ENCODE results near the gene HABP4. TPM values are rescaled to one million over a fixed set of nuclear protein-coding genes. Genes with fewer than 3 reads are reported as not detected.

The HABP4 gene
- polyA plus RNA-seq, 1 donor, result 6.3 TPM

DNA sequence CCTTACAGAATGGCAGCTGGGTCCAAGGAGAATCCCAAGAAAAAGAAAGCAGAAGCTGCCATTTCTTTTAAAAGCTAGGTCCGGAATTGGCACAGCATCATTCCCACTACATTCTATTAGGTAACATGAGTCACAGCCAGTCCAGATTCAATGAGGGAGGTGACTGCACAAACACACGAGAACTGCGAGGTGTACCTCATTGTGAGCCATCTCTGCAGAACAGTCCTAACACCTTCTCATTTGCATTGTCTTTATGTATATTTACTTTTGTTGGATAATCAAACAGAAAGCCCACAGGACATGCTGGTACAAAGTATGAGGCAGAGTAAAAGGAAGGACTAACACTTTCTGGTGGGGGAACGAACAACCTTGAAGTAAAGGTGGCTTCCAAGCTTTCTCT is 14.6 kb upstream of the HABP4 start:
- Histone ChIP-seq H3K36me3 (ENCODE audit: control insufficient read depth, insufficient read depth, low read length) (no peaks in the 10 kb centered on the region), H3K4me3 (ENCODE audit: low read length) (no peak overlapping the region), H3K27ac (ENCODE audit: low read length) (no peak overlapping the region), H3K4me1 (ENCODE audit: control insufficient read depth, insufficient read depth, low read length) (no peaks in the 10 kb centered on the region), H3K27me3 (ENCODE audit: control insufficient read depth, insufficient read depth, low read length) (no peaks in the 10 kb centered on the region), H3K9me3 (ENCODE audit: control insufficient read depth, low read depth, low read length) (no peaks in the 10 kb centered on the region)
- WGBS (ENCODE audit: insufficient coverage, low lambda C conversion rate), result 100% methylated on average over 1 of the region's 4 CpGs
- no peak for DNase-seq

DNA sequence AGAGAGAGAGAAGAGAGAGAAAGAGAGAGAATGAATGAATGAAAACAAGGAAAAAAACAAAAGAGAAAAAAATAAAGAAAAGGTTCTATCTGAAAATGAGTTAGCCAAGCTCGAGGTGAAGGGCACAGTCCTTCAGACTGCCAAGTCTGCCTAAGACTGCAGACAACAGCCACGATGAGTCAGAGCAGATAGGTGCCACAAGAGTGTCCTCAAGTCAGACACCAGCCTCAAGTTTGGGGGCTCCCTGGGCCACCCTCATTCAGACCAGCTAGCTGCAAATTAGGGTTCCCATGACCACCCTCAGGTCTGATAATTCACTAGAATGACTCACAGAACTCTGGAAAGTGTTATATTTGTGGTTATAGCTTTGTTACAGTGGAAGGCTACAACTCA is 13.9 kb upstream of the HABP4 start:
- Histone ChIP-seq H3K27ac (ENCODE audit: low read length) (no peak overlapping the region), H3K4me1 (ENCODE audit: control insufficient read depth, insufficient read depth, low read length) (no peaks in the 10 kb centered on the region), H3K9me3 (ENCODE audit: control insufficient read depth, low read depth, low read length) (no peaks in the 10 kb centered on the region), H3K36me3 (ENCODE audit: control insufficient read depth, insufficient read depth, low read length) (no peaks in the 10 kb centered on the region), H3K4me3 (ENCODE audit: low read length) (no peak overlapping the region), H3K27me3 (ENCODE audit: control insufficient read depth, insufficient read depth, low read length) (no peaks in the 10 kb centered on the region)
- 100% methylated on average over 1 of the region's 2 CpGs for WGBS (ENCODE audit: insufficient coverage, low lambda C conversion rate)
- DNase-seq, result no peak

DNA sequence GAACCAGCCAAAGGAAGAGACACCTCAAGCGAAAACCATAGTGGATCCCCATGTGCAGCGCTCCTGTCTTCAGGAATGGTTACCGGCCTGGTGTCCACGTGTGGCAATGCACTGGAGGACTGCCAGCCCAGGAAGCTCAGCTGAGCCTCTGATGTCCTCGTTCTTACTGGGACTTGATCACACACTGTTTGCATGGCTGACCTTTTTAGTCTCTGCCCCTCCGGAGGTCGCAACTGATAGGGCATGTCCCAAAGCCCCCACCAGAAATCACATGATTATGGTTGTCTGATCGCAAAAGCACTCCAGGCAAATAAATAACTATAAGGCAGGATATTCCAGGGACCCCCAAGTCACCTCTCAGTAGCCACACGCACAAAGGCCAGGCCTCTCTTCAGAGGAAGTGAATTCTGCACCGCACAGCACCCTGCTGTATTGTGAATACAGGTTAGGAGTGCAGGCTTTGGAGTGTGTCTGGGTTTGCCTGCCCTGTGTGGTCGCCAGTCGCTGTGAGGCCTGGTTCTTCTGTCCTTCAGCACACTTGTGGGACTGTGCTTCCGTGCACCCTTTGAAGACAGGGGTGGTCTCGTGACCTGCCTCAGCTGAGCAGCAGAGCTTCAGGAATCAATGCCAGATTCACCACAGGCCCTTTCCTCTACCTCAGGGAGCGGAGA is 13.4 kb upstream of the HABP4 start:
- Histone ChIP-seq H3K27ac (ENCODE audit: low read length) (no peak overlapping the region), H3K36me3 (ENCODE audit: control insufficient read depth, insufficient read depth, low read length) (no peaks in the 10 kb centered on the region), H3K9me3 (ENCODE audit: control insufficient read depth, low read depth, low read length) (no peaks in the 10 kb centered on the region), H3K4me1 (ENCODE audit: control insufficient read depth, insufficient read depth, low read length) (no peaks in the 10 kb centered on the region), H3K4me3 (ENCODE audit: low read length) (no peak overlapping the region), H3K27me3 (ENCODE audit: control insufficient read depth, insufficient read depth, low read length) (no peaks in the 10 kb centered on the region)
- no CpG with 5 or more reads among the region's 15 CpGs for WGBS (ENCODE audit: insufficient coverage, low lambda C conversion rate)
- DNase-seq, result no peak

DNA sequence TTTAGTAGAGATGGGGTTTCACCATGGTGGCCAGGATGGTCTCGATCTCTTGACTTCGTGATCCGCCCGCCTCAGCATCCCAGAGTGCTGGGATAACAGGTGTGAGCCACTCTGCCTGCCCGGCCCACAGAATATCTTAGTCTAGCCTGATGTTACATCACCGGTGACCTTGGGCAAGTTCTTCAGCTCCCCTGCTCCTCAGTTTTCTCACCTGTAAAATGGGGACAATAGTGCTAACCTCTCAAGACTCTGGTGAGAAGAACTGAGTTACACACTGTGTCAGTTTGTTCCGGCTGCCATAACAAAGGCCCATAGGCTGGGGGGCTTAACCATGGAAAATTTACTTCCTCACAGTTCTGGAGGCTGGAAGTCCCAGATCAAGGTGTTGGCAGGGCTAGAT is 12.5 kb upstream of the HABP4 start:
- no peak for DNase-seq
- WGBS (ENCODE audit: insufficient coverage, low lambda C conversion rate), result no CpG with 5 or more reads among the region's 7 CpGs

DNA sequence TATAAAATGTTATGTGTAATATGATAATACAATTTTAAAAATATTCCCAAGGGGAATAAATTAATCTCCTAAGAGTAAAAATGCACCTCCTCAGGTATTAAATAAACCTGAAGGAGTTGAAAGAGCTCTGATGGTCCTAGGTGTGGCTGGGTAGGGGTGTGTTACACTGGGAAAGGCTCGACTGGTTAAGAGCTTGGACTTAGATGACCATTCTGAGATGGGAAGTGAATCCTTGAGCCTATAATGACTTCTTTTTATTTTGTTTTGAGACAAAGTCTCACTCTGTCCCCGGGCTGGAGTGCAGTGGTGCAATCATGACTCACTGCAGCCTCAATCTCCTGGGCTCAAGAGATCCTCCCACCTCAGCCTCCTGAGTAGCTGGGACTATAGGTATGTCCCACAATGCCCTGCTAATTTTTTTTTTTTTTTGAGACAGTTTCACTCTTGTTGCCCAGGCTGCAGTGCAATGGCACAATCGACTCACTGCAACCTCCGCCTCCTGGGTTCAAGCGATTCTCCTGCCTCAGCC is 9.2 kb upstream of the HABP4 start:
- H3K36me3 ChIP-seq (ENCODE audit: control insufficient read depth, insufficient read depth, low read length), result no peaks in the 10 kb centered on the region
- no CpG with 5 or more reads among the region's 5 CpGs for WGBS (ENCODE audit: insufficient coverage, low lambda C conversion rate)
- no peaks in the 10 kb centered on the region for H3K27me3 ChIP-seq (ENCODE audit: control insufficient read depth, insufficient read depth, low read length)
- no peak overlapping the region for H3K27ac ChIP-seq (ENCODE audit: low read length)
- H3K4me3 ChIP-seq (ENCODE audit: low read length), result no peak overlapping the region
- no peaks in the 10 kb centered on the region for H3K4me1 ChIP-seq (ENCODE audit: control insufficient read depth, insufficient read depth, low read length)
- DNase-seq, result no peak
- H3K9me3 ChIP-seq (ENCODE audit: control insufficient read depth, low read depth, low read length), result no peaks in the 10 kb centered on the region

More for the DNA sequence above, 12.5 kb upstream of the HABP4 start:
- no peak overlapping the region for H3K27ac ChIP-seq (ENCODE audit: low read length)
- H3K36me3 ChIP-seq (ENCODE audit: control insufficient read depth, insufficient read depth, low read length), result no peaks in the 10 kb centered on the region
- H3K27me3 ChIP-seq (ENCODE audit: control insufficient read depth, insufficient read depth, low read length), result no peaks in the 10 kb centered on the region
- H3K4me1 ChIP-seq (ENCODE audit: control insufficient read depth, insufficient read depth, low read length), result no peaks in the 10 kb centered on the region
- no peaks in the 10 kb centered on the region for H3K9me3 ChIP-seq (ENCODE audit: control insufficient read depth, low read depth, low read length)
- no peak overlapping the region for H3K4me3 ChIP-seq (ENCODE audit: low read length)

DNA sequence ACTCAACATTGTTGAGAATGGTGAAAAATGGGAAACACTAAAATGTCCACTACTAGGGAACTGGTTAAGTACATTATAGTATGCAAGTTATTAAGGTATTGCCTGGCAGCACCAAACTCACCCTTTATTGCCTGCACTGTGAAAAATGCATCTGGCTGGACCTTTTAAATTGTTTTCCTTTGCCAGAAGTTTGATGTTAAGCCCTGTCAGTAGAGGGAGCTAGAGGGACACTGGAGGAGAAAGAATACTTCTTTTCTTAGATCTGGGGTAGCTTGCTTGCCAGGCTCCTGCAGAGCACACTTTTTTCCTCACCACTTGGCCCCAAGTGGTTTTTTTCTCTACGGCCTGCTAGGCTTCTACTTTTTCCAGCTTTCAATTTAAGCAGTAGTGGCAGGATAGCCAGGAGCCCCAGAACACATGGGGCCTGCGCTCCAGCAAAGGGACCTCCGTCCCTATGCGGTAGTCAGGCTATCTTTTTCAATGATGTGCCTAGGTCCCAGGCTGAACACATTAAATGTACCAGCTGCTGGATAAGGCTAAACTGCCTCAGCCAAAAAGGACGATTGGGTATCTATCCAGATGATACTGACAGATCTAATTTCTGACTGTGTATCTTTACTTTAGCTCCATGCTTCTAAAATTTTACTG is 8.0 kb upstream of the HABP4 start:
- H3K9me3 ChIP-seq (ENCODE audit: control insufficient read depth, low read depth, low read length), result no peaks in the 10 kb centered on the region
- peak in 1 of 2 donors; percentile 9 for DNase-seq
- H3K27me3 ChIP-seq (ENCODE audit: control insufficient read depth, insufficient read depth, low read length), result no peaks in the 10 kb centered on the region
- H3K36me3 ChIP-seq (ENCODE audit: control insufficient read depth, insufficient read depth, low read length), result no peaks in the 10 kb centered on the region
- no peaks in the 10 kb centered on the region for H3K4me1 ChIP-seq (ENCODE audit: control insufficient read depth, insufficient read depth, low read length)
- no CpG with 5 or more reads among the region's 5 CpGs for WGBS (ENCODE audit: insufficient coverage, low lambda C conversion rate)
- H3K4me3 ChIP-seq (ENCODE audit: low read length), result no peak overlapping the region
- H3K27ac ChIP-seq (ENCODE audit: low read length), result no peak overlapping the region

DNA sequence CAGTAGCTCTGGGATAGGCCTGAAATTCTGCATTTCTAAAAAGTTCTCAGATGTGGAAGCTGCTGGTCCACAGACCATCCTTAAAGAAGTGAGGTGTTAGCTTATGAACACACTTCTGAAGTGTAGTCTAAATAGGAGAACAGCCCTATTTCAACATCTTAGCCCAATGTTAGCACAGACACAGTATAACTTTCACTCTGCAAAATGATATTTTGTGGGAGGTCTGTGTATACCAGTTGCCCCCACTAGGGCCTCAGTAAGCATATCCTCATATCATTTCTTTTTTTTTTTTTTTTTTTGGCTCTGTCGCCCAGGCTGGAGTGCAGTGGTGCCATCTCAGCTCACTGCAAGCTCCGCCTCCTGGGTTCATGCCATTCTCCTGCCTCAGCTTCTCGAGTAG is 7.5 kb upstream of the HABP4 start:
- no peaks in the 10 kb centered on the region for H3K4me1 ChIP-seq (ENCODE audit: control insufficient read depth, insufficient read depth, low read length)
- no peak overlapping the region for H3K27ac ChIP-seq (ENCODE audit: low read length)
- no CpG with 5 or more reads among the region's 3 CpGs for WGBS (ENCODE audit: insufficient coverage, low lambda C conversion rate)
- no peak for DNase-seq
- H3K27me3 ChIP-seq (ENCODE audit: control insufficient read depth, insufficient read depth, low read length), result peaks cover 3% of the 10 kb centered on the region
- no peaks in the 10 kb centered on the region for H3K36me3 ChIP-seq (ENCODE audit: control insufficient read depth, insufficient read depth, low read length)
- no peak overlapping the region for H3K4me3 ChIP-seq (ENCODE audit: low read length)
- H3K9me3 ChIP-seq (ENCODE audit: control insufficient read depth, low read depth, low read length), result no peaks in the 10 kb centered on the region

DNA sequence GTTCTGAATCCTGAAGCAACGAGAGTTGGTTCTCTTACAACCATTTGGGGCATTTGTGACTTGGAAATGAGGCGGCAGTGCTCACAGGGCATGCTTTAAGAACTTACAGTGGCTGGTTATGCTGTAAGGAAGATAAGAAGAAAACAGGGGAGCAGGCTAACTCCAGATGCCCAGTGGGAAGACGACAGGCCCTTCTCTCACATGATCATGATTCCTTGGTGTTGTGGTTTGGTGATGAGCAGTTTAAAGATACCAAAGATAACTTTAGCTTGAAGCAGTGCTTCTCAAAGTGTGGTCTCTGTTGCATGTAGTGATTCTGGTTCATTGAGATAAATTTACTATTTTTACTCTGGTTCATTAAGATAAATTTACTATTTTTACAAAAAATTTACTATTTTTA is 2.6 kb upstream of the HABP4 start:
- Histone ChIP-seq H3K4me1 (ENCODE audit: control insufficient read depth, insufficient read depth, low read length) (no peaks in the 10 kb centered on the region), H3K9me3 (ENCODE audit: control insufficient read depth, low read depth, low read length) (no peaks in the 10 kb centered on the region), H3K36me3 (ENCODE audit: control insufficient read depth, insufficient read depth, low read length) (no peaks in the 10 kb centered on the region), H3K27ac (ENCODE audit: low read length) (no peak overlapping the region), H3K4me3 (ENCODE audit: low read length) (no peak overlapping the region), H3K27me3 (ENCODE audit: control insufficient read depth, insufficient read depth, low read length) (peaks cover 20% of the 10 kb centered on the region)
- WGBS (ENCODE audit: insufficient coverage, low lambda C conversion rate), result 88% methylated on average over 1 of the region's 3 CpGs
- DNase-seq, result no peak

DNA sequence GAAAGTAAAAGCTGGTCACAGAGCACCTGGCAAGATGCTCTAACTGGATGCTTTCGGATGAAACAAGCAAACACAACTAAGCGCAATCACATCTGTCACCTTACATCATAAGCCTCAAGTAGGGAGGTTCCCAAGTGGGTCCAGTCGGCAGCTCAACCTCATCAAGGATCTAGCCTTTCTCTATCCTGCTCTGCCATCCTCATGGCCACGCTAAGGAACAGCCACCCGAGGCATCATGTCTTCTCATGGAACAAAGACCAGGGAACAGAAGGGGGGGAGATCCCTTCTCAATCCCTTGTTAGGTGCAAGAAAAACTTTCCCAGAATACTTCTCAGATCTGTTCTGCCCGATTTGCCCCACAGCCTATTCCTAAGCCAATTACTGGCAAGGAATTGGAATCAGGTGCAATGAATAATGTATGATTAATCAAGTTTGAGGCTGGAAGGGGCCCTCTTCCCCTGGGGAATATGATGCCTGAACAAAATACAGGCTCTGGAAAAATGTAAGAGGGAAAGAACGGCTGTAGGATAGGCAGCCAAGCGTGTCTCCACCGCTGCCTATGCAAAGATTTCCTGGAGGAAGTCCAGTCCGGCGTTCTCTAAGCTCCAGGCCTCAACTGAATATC is 1.3 kb upstream of the HABP4 start:
- Histone ChIP-seq H3K4me1 (ENCODE audit: control insufficient read depth, insufficient read depth, low read length) (no peaks in the 10 kb centered on the region), H3K27ac (ENCODE audit: low read length) (no peak overlapping the region), H3K4me3 (ENCODE audit: low read length) (no peak overlapping the region), H3K27me3 (ENCODE audit: control insufficient read depth, insufficient read depth, low read length) (peaks cover 20% of the 10 kb centered on the region), H3K9me3 (ENCODE audit: control insufficient read depth, low read depth, low read length) (no peaks in the 10 kb centered on the region), H3K36me3 (ENCODE audit: control insufficient read depth, insufficient read depth, low read length) (no peaks in the 10 kb centered on the region)
- WGBS (ENCODE audit: insufficient coverage, low lambda C conversion rate), result no CpG with 5 or more reads among the region's 11 CpGs
- DNase-seq, result no peak

DNA sequence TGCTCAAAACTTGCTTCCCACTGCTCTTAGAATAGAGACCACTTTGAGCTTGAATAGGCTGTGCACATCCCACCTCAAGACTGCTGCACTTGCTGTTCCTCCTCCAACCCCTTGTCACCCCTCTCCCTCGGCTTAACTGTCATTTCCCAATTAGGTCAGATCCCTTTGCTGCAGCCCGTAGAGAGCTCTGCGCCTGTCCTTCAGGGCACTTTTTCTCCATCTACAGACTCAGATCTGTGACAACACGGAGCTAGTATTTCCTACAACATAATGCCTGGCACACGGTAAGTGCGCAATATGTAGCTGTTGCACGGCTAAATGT is 485 bp upstream of the HABP4 start:
- peak overlapping the region; percentile 57 for H3K4me3 ChIP-seq (ENCODE audit: low read length)
- DNase-seq, result no peak
- WGBS (ENCODE audit: insufficient coverage, low lambda C conversion rate), result no CpG with 5 or more reads among the region's 7 CpGs
- peak overlapping the region; percentile 51 for H3K27ac ChIP-seq (ENCODE audit: low read length)
- no peaks in the 10 kb centered on the region for H3K36me3 ChIP-seq (ENCODE audit: control insufficient read depth, insufficient read depth, low read length)
- no peaks in the 10 kb centered on the region for H3K9me3 ChIP-seq (ENCODE audit: control insufficient read depth, low read depth, low read length)
- H3K27me3 ChIP-seq (ENCODE audit: control insufficient read depth, insufficient read depth, low read length), result peaks cover 20% of the 10 kb centered on the region
- no peaks in the 10 kb centered on the region for H3K4me1 ChIP-seq (ENCODE audit: control insufficient read depth, insufficient read depth, low read length)

All from large intestine (tissue), 3 donors.